Colonic mucosa (tissue), 4 donors: ENCODE measurements around the gene FAAP20. TPM values are rescaled to one million over a fixed set of nuclear protein-coding genes. Genes with fewer than 3 reads are reported as not detected.

ENCODE experiments used
- DNase-seq: peaks from one replicate; pipeline ENCODE4 v3.0.0-alpha.2; 2020
- H3K27ac ChIP-seq: fragments of 200-600 bp; one replicate; pipeline ENCODE4 v1.8.0; 2021
- H3K27me3 ChIP-seq: fragments of 200-600 bp; one replicate; pipeline ENCODE4 v1.8.0; 2021
- H3K36me3 ChIP-seq: fragments of 200-600 bp; one replicate; pipeline ENCODE4 v1.8.0; 2021
- H3K4me1 ChIP-seq: fragments of 200-600 bp; one replicate; pipeline ENCODE4 v1.8.0; 2021; ENCODE audit warnings: mild to moderate bottlenecking
- H3K4me3 ChIP-seq: fragments of 200-600 bp; one replicate; pipeline ENCODE4 v1.8.0; 2021
- H3K9ac ChIP-seq, 2 donors: one replicate each; pipeline ENCODE4 v1.7.0; 2013; ENCODE audit warnings: control low read depth in 2 of 2, low read depth in 2 of 2, low read length in 2 of 2
- H3K9me3 ChIP-seq: fragments of 200-600 bp; one replicate; pipeline ENCODE4 v1.8.0; 2021
- CTCF ChIP-seq: fragments of 200-600 bp; IDR thresholded peaks from one replicate; pipeline ENCODE4 v1.8.0; 2022; ENCODE audit warnings: antibody characterized with exemption, mild to moderate bottlenecking
- intact Hi-C: fragments of 100-400 bp; cut with DNase I; formaldehyde crosslinking; loops from one replicate; pipeline ENCODE4 v1.14.1; 2022
- total RNA-seq, 2 donors: library from RNA; stranded (reverse); fragmentation: NEBNext Ultra II Directional in 1 of 2; extraction: Animal tissue kit (Norgen Biotek cat#: 25700) in 1 of 2; gene quantifications; one replicate each; pipeline ENCODE4 v1.2.1, GENCODE V29; 2021
- donor health status: healthy.
- donor health status: DM: no; HTN: no; CAD: no.
- donor health status: DM: no; HTN: no; CAD: no.

FAAP20 gene
- total RNA-seq, 2 donors from 2014 or later: 29.9 to 53.7 TPM

- Histone ChIP-seq H3K36me3 (no peaks in the 10 kb centered on the region), H3K9ac (peak overlapping the region; percentile 84 to 88), H3K27ac (peak overlapping the region; percentile 80), H3K9me3 (no peaks in the 10 kb centered on the region), H3K4me3 (peak overlapping the region; percentile 63), H3K4me1 (peaks cover 22% of the 10 kb centered on the region), H3K27me3 (no peaks in the 10 kb centered on the region)
- intact Hi-C loops: no loop called here
- TF ChIP-seq CTCF: no peak
- DNase-seq: peak; percentile 68
These were observed 34.7 kb upstream of the FAAP20 start for GRCh38 chr1:2229037-2229864.

- peak overlapping the region; percentile 80 for H3K27ac ChIP-seq
- intact Hi-C loops: no loop called here
- no peaks in the 10 kb centered on the region for H3K27me3 ChIP-seq
- no peak for TF ChIP-seq CTCF
- H3K36me3 ChIP-seq: no peaks in the 10 kb centered on the region
- peak overlapping the region; percentile 63 for H3K4me3 ChIP-seq
- H3K4me1 ChIP-seq: peaks cover 22% of the 10 kb centered on the region
- peak overlapping the region; percentile 84 to 88 for H3K9ac ChIP-seq
- no peak for DNase-seq
- H3K9me3 ChIP-seq: no peaks in the 10 kb centered on the region
These were observed 34.1 kb upstream of the FAAP20 start for GRCh38 chr1:2228694-2229036.

- H3K4me3 ChIP-seq: peak within 1 kb of the TSS; percentile 63
- intact Hi-C loops: no loop called here
- no peak for DNase-seq
- no peak for TF ChIP-seq CTCF
- peak within 1 kb of the TSS; percentile 89 for H3K27ac ChIP-seq
- H3K4me1 ChIP-seq: peaks cover 22% of the 10 kb centered on the region
- no peaks in the 10 kb centered on the region for H3K36me3 ChIP-seq
- peak within 1 kb of the TSS; percentile 88 to 100 for H3K9ac ChIP-seq
- no peaks in the 10 kb centered on the region for H3K27me3 ChIP-seq
- no peaks in the 10 kb centered on the region for H3K9me3 ChIP-seq
These were observed 33.6 kb upstream of the FAAP20 start, which contains the start of gene SKI for GRCh38 chr1:2228157-2228594. TSS of gene SKI (plus strand) at chr1:2228319. CDS start at chr1:2228767, 448 bp downstream.

- intact Hi-C loops: no loop called here
- peak overlapping the region; percentile 56 for H3K4me3 ChIP-seq
- peak overlapping the region; percentile 89 for H3K27ac ChIP-seq
- no peaks in the 10 kb centered on the region for H3K36me3 ChIP-seq
- DNase-seq: peak; percentile 93
- H3K4me1 ChIP-seq: peaks cover 19% of the 10 kb centered on the region
- peak overlapping the region; percentile 66 to 100 for H3K9ac ChIP-seq
- no peak for TF ChIP-seq CTCF
- H3K27me3 ChIP-seq: no peaks in the 10 kb centered on the region
- no peaks in the 10 kb centered on the region for H3K9me3 ChIP-seq
These were observed 33.0 kb upstream of the FAAP20 start for GRCh38 chr1:2227346-2228156.

- Histone ChIP-seq H3K36me3 (no peaks in the 10 kb centered on the region), H3K9ac (peak overlapping the region; percentile 66 to 100), H3K27ac (peak overlapping the region; percentile 89), H3K27me3 (no peaks in the 10 kb centered on the region), H3K4me1 (peaks cover 11% of the 10 kb centered on the region), H3K9me3 (no peaks in the 10 kb centered on the region), H3K4me3 (peak overlapping the region; percentile 56)
- TF ChIP-seq CTCF: no peak
- intact Hi-C loops: no loop called here
- DNase-seq: no peak
These were observed 32.2 kb upstream of the FAAP20 start for GRCh38 chr1:2226525-2227345.
